HG03520 (cell line): ENCODE results near the gene SLX4.
"Not testable (repeated sequence)": the region's sequence is repeated elsewhere in the genome, so short reads cannot be mapped to it uniquely, and the experiment has no call there.

Experiments
- ATAC-seq: cut with Tn5 transposase; IDR thresholded peaks from one replicate; pipeline ENCODE4 v1.9.1; 2021; ENCODE audit warnings: mild to moderate bottlenecking, moderate library complexity; ENCODE audit not compliant: unreplicated experiment

SLX4 gene

GRCh38 chr16:3642397-3643094, 31.1 kb upstream of the SLX4 start:
- no peak for ATAC-seq

GRCh38 chr16:3641801-3642396, 30.5 kb upstream of the SLX4 start:
- ATAC-seq: no peak

GRCh38 chr16:3640632-3641501, 29.5 kb upstream of the SLX4 start:
- ATAC-seq: no peak

GRCh38 chr16:3640207-3640606, 28.8 kb upstream of the SLX4 start:
- ATAC-seq: no peak

- ATAC-seq: no peak
Observed at GRCh38 chr16:3638916-3639644, 27.7 kb upstream of the SLX4 start.

- ATAC-seq: no peak
Observed at GRCh38 chr16:3637371-3637923, 26.0 kb upstream of the SLX4 start.

- ATAC-seq: no peak
Observed at GRCh38 chr16:3625911-3626732, 14.7 kb upstream of the SLX4 start.

GRCh38 chr16:3625331-3625730, 13.9 kb upstream of the SLX4 start:
- no peak for ATAC-seq

GRCh38 chr16:3623642-3624041, 12.2 kb upstream of the SLX4 start:
- ATAC-seq: no peak

- no peak for ATAC-seq
Observed at GRCh38 chr16:3618769-3619141, 7.3 kb upstream of the SLX4 start.

- no peak for ATAC-seq
Observed at GRCh38 chr16:3612510-3613466, 1.4 kb upstream of the SLX4 start.

- no peak for ATAC-seq
Observed at GRCh38 chr16:3610698-3611145, 684 bp downstream of the SLX4 start.

- no peak for ATAC-seq
Observed at GRCh38 chr16:3609895-3610697, 1.3 kb downstream of the SLX4 start.

GRCh38 chr16:3608976-3609375, 2.4 kb downstream of the SLX4 start:
- ATAC-seq: not testable (repeated sequence)

GRCh38 chr16:3608069-3608468, 3.3 kb downstream of the SLX4 start:
- ATAC-seq: no peak

- ATAC-seq: no peak
Observed at GRCh38 chr16:3607634-3608033, 3.8 kb downstream of the SLX4 start.

- no peak for ATAC-seq
Observed at GRCh38 chr16:3607161-3607560, 4.2 kb downstream of the SLX4 start.

- ATAC-seq: no peak
Observed at GRCh38 chr16:3606441-3606840, 5.0 kb downstream of the SLX4 start.
